BJ (cell line): ENCODE results near the gene AP3B1. TPM values are rescaled to one million over a fixed set of nuclear protein-coding genes. Genes with fewer than 3 reads are reported as not detected.

ENCODE experiments used
- CTCF ChIA-PET: fragments of 350-600 bp; formaldehyde crosslinking; extraction: SDS; loops from one replicate; lab custom pipeline; 2021; ENCODE audit warnings: antibody characterized with exemption, inconsistent platforms; lab: Yijun Ruan, JAX
- POLR2A ChIA-PET: fragments of 300-600 bp; sonication (Branson Sonifier 250); formaldehyde crosslinking; extraction: SDS; loops from one replicate; lab custom pipeline; 2021; ENCODE audit warnings: antibody characterized with exemption; lab: Charles Lee
- DNase-seq: peaks from one replicate; pipeline ENCODE4 v3.0.0-alpha.2; 2011; ENCODE audit warnings: low read depth
- H3K27me3 ChIP-seq: 2 replicates; pipeline ENCODE4 v1.6.0; 2011; ENCODE audit warnings: low read length; ENCODE audit not compliant: control insufficient read depth, insufficient read depth
- H3K36me3 ChIP-seq: 2 replicates; pipeline ENCODE4 v1.5.1; 2011; ENCODE audit warnings: low read length; ENCODE audit not compliant: control insufficient read depth, insufficient read depth
- H3K4me3 ChIP-seq: 2 replicates; pipeline ENCODE4 v1.5.1; 2011; ENCODE audit warnings: low read depth, mild to moderate bottlenecking, control low read depth, low read length
- polyA plus RNA-seq: library from polyadenylated mRNA; depleted of rRNA; stranded (reverse); fragments of >200 nt; gene quantifications from 2 replicates; pipeline ENCODE4 v1.2.3, GENCODE V29; 2011
- TF ChIP-seq, protein P1 (sequence below): IDR thresholded peaks from 2 replicates; pipeline ENCODE4 v1.5.1; 2011; ENCODE audit warnings: low read depth, mild to moderate bottlenecking, control low read depth, inconsistent platforms, low read length, moderate library complexity; ENCODE audit not compliant: insufficient read depth

Gene AP3B1
- polyA plus RNA-seq, 1 experiment, result 23.9 TPM

DNA sequence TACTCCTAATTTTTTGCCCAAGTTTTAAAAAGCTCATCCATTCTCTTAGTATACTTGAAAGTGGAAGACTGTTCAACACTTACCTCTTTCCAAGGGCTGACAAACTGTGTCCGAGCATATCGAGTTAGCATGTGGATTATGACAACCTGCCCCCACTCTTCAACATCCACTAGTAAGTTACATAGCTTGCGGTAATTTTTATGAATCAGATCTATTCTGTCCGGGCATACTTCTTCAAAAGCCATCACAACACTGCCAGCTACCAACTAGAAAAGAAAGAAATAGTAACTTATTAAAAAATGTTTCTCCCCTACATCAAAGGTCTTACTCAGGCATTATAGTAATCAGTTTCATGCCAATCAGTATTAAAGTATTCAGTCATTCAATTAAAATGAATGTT is 78.5 kb downstream of the AP3B1 start:
- POLR2A ChIA-PET, result no interaction called here
- TF ChIP-seq, protein P1, sequence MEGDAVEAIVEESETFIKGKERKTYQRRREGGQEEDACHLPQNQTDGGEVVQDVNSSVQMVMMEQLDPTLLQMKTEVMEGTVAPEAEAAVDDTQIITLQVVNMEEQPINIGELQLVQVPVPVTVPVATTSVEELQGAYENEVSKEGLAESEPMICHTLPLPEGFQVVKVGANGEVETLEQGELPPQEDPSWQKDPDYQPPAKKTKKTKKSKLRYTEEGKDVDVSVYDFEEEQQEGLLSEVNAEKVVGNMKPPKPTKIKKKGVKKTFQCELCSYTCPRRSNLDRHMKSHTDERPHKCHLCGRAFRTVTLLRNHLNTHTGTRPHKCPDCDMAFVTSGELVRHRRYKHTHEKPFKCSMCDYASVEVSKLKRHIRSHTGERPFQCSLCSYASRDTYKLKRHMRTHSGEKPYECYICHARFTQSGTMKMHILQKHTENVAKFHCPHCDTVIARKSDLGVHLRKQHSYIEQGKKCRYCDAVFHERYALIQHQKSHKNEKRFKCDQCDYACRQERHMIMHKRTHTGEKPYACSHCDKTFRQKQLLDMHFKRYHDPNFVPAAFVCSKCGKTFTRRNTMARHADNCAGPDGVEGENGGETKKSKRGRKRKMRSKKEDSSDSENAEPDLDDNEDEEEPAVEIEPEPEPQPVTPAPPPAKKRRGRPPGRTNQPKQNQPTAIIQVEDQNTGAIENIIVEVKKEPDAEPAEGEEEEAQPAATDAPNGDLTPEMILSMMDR, result no peak
- Histone ChIP-seq H3K4me3 (no peak overlapping the region), H3K36me3 (peaks cover 1% of the 10 kb centered on the region; the same call in 1 of the 2 replicates), H3K27me3 (no peaks in the 10 kb centered on the region)
- CTCF ChIA-PET, result no interaction called here
- DNase-seq, result no peak

DNA sequence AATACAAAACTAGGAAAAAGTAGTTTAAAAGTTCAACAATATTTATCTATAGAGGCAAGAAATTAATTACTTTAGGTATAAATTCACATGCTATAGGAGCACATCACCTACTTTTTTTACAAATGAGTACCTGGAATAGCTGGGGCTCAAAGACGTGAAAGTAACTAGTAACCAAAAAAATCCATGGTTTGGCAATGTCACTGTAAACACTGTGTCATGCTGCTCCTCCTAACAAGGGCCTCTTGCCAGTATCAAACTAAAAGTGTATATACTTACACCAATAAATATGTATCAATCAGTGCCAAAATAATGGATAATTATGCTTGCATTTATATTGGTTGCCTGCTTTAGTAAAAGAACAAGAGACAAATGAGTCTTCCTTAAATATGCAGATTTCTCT is 78.9 kb downstream of the AP3B1 start:
- H3K36me3 ChIP-seq, result peaks cover 1% of the 10 kb centered on the region; the same call in 1 of the 2 replicates
- no peak for DNase-seq
- POLR2A ChIA-PET, result no interaction called here
- TF ChIP-seq, protein P1, result no peak
- CTCF ChIA-PET, result no interaction called here
- H3K4me3 ChIP-seq, result no peak overlapping the region
- no peaks in the 10 kb centered on the region for H3K27me3 ChIP-seq

DNA sequence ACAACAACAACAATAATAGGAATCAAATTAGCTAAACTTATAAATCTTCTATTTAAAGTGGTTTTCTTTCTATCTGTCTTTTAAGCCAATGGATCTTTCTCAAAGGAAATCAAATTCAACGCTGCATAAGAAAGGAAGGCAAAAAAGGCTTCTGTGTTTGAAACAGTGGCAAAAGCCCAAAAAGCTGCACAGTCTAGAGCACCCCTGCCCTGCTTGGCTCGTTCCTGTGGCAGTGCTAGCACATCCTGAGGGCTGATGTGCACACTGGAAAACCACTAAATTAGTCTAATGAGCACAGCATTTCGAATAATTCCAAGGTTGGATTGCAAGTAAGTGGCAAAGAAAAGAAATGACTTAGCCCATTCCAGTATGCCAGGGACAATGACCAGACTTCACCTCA is 80.7 kb downstream of the AP3B1 start:
- POLR2A ChIA-PET, result no interaction called here
- CTCF ChIA-PET, result no interaction called here
- no peaks in the 10 kb centered on the region for H3K27me3 ChIP-seq
- TF ChIP-seq, protein P1, result no peak
- no peak overlapping the region for H3K4me3 ChIP-seq
- no peak for DNase-seq
- peaks cover 1% of the 10 kb centered on the region; the same call in 1 of the 2 replicates for H3K36me3 ChIP-seq

DNA sequence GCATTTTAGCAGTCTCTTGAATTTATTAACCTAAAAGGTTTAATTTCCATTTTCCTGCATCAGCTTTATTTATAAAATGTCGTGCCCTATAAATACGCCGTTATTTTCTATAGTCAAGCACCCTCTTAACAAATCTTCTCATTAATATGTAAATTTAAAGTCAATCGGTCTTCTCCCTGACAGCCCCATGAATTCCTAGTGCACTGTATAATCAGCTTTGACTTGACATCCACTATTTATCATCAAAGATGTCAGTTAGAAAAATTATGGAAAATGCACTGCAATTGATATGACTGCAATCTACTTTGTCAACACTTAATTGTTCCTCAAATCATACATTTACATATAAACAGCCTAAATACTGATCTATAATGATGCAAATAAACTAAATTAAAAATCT is 83.4 kb downstream of the AP3B1 start:
- peaks cover 1% of the 10 kb centered on the region; the same call in 1 of the 2 replicates for H3K36me3 ChIP-seq
- no peak for DNase-seq
- H3K4me3 ChIP-seq, result no peak overlapping the region
- CTCF ChIA-PET, result no interaction called here
- POLR2A ChIA-PET, result no interaction called here
- H3K27me3 ChIP-seq, result no peaks in the 10 kb centered on the region
- TF ChIP-seq, protein P1, result no peak

DNA sequence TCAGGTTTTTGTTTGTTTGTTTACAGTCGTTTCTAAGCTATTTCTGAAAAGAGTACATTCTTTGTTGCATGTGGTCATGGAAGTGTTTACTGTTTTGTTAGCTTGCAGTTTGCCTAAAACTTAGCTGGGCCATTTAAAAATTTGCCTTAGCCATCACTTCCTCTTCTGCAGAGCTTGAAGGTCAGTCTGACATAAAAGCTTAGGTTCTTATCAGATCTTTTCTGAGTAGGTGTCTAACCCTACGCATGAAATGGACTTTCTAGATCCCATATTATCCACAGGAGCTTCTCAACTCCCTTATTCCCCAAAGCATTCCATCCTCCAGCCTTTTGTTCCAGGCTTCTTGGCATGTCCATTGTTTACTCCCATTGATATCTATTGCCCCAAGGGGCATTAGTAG is 90.3 kb downstream of the AP3B1 start:
- H3K4me3 ChIP-seq, result no peak overlapping the region
- TF ChIP-seq, protein P1, result no peak
- ChIA-PET CTCF (interaction anchor here (0.6 to 1.6 kb wide), 2 partner anchors 8 to 19 kb away, joined by 3 read pairs; no protein-coding TSS in a partner anchor), POLR2A (no interaction called here)
- H3K27me3 ChIP-seq, result no peaks in the 10 kb centered on the region
- DNase-seq, result no peak
- no peaks in the 10 kb centered on the region for H3K36me3 ChIP-seq
